Left ventricle myocardium superior (tissue), 1 donor: Measurements from ENCODE around the gene SPACA4. TPM values are rescaled to one million over a fixed set of nuclear protein-coding genes. Genes with fewer than 3 reads are reported as not detected.
A peak's percentile ranks its signal among the peaks of the same experiment; 100 is the strongest.

Experiments
- ATAC-seq: fragments of 200-7000 bp; cut with Tn5 transposase; one replicate; pipeline ENCODE4 v1.9.1; 2020; ENCODE audit warnings: mild to moderate bottlenecking, moderate library complexity
- DNase-seq: peaks from one replicate; pipeline ENCODE4 v3.0.0-alpha.2; 2020
- intact Hi-C: fragments of 100-400 bp; cut with micrococcal nuclease; formaldehyde crosslinking; loops from one replicate; pipeline ENCODE4 v1.11.0; 2022
- total RNA-seq: library from RNA; stranded (reverse); fragmentation: NEBNext Ultra II Directional; extraction: Animal tissue kit (Norgen Biotek cat#: 25700); gene quantifications from one replicate; pipeline ENCODE4 v1.2.1, GENCODE V29; 2021
- donor health status: DM: no; HTN: yes; CAD: no; lungs with severe emphysema.

The SPACA4 gene
- total RNA-seq, 1 donor from 2014 or later: not detected

- intact Hi-C loops: no loop called here
- DNase-seq: no peak
- ATAC-seq: no peak
These were observed 36.3 kb downstream of the SPACA4 start for GRCh38 chr19:48642862-48643261.

- ATAC-seq: no peak
- intact Hi-C loops: no loop called here
- DNase-seq: no peak
These were observed 37.8 kb downstream of the SPACA4 start for GRCh38 chr19:48644355-48644754.

- peak; percentile 73 for ATAC-seq
- peak; percentile 77 for DNase-seq
- intact Hi-C loops: no loop called here
These were observed 38.5 kb downstream of the SPACA4 start for GRCh38 chr19:48644839-48645619.

GRCh38 chr19:48645620-48646000, 39.1 kb downstream of the SPACA4 start:
- no peak for DNase-seq
- intact Hi-C loops: no loop called here
- ATAC-seq: peak; percentile 17

GRCh38 chr19:48646001-48646721, 39.6 kb downstream of the SPACA4 start, which contains the start of gene CA11:
Gene CA11, minus strand, starts transcription at chr19:48646187. Its CDS starts 555 bp downstream, at chr19:48645632.
- ATAC-seq (peak; percentile 91), DNase-seq (peak; percentile 90)
- intact Hi-C loops: no loop called here

GRCh38 chr19:48646722-48647216, 40.2 kb downstream of the SPACA4 start:
- ATAC-seq: no peak
- no peak for DNase-seq
- intact Hi-C loops: no loop called here

- ATAC-seq: no peak
- DNase-seq: no peak
- intact Hi-C loops: no loop called here
These were observed 41.6 kb downstream of the SPACA4 start for GRCh38 chr19:48648134-48648533.

- DNase-seq: no peak
- intact Hi-C loops: no loop called here
- ATAC-seq: no peak
These were observed 44.6 kb downstream of the SPACA4 start for GRCh38 chr19:48650974-48651682.

GRCh38 chr19:48651683-48652048, 45.1 kb downstream of the SPACA4 start:
- intact Hi-C loops: no loop called here
- ATAC-seq (no peak), DNase-seq (no peak)

- intact Hi-C loops: no loop called here
- DNase-seq (no peak), ATAC-seq (no peak)
These were observed 47.9 kb downstream of the SPACA4 start for GRCh38 chr19:48654299-48655059.

- intact Hi-C loops: no loop called here
- ATAC-seq (no peak), DNase-seq (no peak)
These were observed 50.4 kb downstream of the SPACA4 start for GRCh38 chr19:48656840-48657474.

Other genes starting within 250 kb of the SPACA4 start
- 110 TPM for gene TMEM143, start 242.8 kb upstream of the SPACA4 start, total RNA-seq
- gene SYNGR4, start 242.4 kb upstream of the SPACA4 start, total RNA-seq: not detected
- gene KDELR1, start 215.2 kb upstream of the SPACA4 start, total RNA-seq: 79.4 TPM
- 0.17 TPM for gene GRIN2D, start 213.1 kb upstream of the SPACA4 start, total RNA-seq
- 15.7 TPM for gene GRWD1, start 160.8 kb upstream of the SPACA4 start, total RNA-seq
- gene KCNJ14, start 151.2 kb upstream of the SPACA4 start, total RNA-seq: 0.35 TPM
- 33.4 TPM for gene CYTH2, start 137.4 kb upstream of the SPACA4 start, total RNA-seq
- gene LMTK3, start 94.9 kb upstream of the SPACA4 start, total RNA-seq: 1.4 TPM
- 0.35 TPM for gene SULT2B1, start 54.6 kb upstream of the SPACA4 start, total RNA-seq
- gene FAM83E, start 8.3 kb downstream of the SPACA4 start, total RNA-seq: not detected
- 554 TPM for gene RPL18, start 12.4 kb downstream of the SPACA4 start, total RNA-seq
- gene SPHK2, start 12.8 kb downstream of the SPACA4 start, total RNA-seq: 7.2 TPM
- 22.8 TPM for gene DBP, start 30.6 kb downstream of the SPACA4 start, total RNA-seq
- gene CA11, start 39.4 kb downstream of the SPACA4 start, total RNA-seq: 6.3 TPM
- gene NTN5, start 66.3 kb downstream of the SPACA4 start, total RNA-seq: not detected
- not detected for gene FUT2, start 89.2 kb downstream of the SPACA4 start, total RNA-seq
- 3.0 TPM for gene MAMSTR, start 113.0 kb downstream of the SPACA4 start, total RNA-seq
- 13.7 TPM for gene RASIP1, start 133.9 kb downstream of the SPACA4 start, total RNA-seq
- 1.0 TPM for gene IZUMO1, start 140.2 kb downstream of the SPACA4 start, total RNA-seq
- gene FUT1, start 145.9 kb downstream of the SPACA4 start, total RNA-seq: 1.6 TPM
- gene FGF21, start 148.8 kb downstream of the SPACA4 start, total RNA-seq: not detected
- 64.6 TPM for gene BCAT2, start 204.3 kb downstream of the SPACA4 start, total RNA-seq
- gene HSD17B14, start 229.7 kb downstream of the SPACA4 start, total RNA-seq: 1.2 TPM